Measurements from ENCODE around the gene LCE2A.
"Not testable (repeated sequence)": the region's sequence is repeated elsewhere in the genome, so short reads cannot be mapped to it uniquely, and the experiment has no call there.

Gene LCE2A, protein sequence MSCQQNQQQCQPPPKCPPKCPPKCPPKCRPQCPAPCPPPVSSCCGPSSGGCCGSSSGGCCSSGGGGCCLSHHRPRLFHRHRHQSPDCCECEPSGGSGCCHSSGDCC

DNA sequence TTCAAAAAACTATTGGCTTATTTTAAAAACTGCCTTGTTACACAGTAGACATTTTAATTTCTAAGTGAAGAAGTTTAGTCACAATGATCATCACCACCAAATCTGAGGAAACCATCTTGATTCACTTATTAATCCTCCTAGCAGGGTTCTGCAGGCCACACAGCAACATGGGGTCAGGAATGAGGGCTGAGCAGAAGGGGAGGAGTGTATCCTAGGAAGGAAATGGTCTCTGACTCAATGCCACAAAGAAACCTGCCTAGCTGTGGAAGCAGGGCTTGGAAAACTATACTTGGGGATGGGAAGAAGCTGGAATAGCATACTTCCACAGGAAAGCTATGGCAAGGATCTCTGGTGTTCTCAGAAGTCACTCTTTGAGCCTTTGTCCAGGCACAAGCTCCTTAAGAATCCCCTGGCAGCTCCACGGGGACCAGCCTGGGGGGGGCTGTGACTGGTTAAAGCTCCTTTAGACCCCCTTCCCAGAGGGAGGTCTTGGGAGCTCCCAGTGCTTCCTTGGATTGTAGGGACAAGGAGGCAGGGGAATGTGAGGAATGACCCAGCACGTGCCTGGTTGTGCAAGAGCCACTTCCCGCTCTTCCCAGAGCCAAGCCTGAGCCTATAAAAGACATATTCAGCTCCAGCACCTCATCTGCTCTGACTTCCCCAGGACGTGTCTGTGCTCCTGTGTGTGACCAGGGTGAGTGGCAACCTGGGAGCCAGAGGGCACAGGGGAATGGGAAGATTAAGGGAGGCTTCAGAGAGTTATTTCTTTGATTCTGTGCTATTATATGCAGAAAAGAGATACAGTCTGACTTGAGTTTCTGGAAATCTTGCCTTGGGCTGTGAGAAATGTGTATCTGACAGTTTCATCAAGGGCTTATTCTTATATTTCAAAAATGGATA is at the start of gene LCE2A:
TSS of gene LCE2A (plus strand) at position 645 of the 900 bp plus-strand sequence. CDS start 557 bp downstream, outside the sequence.
- Mint-ChIP-seq H3K36me3 (no peaks in the 10 kb centered on the region), H3K4me3 (no peak within 1 kb of the TSS), H3K9me3 (peaks cover 1% of the 10 kb centered on the region), H3K27ac (no peak within 1 kb of the TSS), H3K4me1 (no peaks in the 10 kb centered on the region), H3K27me3 (no peaks in the 10 kb centered on the region)
- ATAC-seq = peak; percentile 20

DNA sequence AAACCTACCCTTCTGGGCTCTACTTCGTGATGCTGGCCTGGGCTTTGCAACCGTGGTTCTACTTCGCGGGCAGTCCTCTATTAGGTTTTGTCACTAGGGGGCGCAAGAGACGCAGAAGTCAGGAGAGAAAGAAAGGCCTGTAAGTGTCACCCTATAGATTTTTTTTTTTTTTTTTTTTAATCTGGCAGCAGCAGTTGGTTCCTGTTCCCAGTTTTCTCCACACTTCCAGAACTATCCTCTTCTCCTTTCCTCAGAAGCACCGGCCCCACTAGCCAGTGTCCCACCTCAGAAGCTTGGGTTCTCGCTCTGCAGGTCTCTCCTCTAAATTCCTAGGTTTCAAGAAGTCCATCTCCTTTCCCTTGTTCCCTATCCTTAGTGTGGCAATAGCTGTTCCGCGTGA is 44.0 kb upstream of the LCE2A start:
- H3K4me1 Mint-ChIP-seq = peaks cover 5% of the 10 kb centered on the region
- no peak overlapping the region for H3K4me3 Mint-ChIP-seq
- no peak for ATAC-seq
- no peak overlapping the region for H3K27ac Mint-ChIP-seq
- no peaks in the 10 kb centered on the region for H3K36me3 Mint-ChIP-seq
- no peaks in the 10 kb centered on the region for H3K9me3 Mint-ChIP-seq
- H3K27me3 Mint-ChIP-seq = peaks cover 39% of the 10 kb centered on the region

DNA sequence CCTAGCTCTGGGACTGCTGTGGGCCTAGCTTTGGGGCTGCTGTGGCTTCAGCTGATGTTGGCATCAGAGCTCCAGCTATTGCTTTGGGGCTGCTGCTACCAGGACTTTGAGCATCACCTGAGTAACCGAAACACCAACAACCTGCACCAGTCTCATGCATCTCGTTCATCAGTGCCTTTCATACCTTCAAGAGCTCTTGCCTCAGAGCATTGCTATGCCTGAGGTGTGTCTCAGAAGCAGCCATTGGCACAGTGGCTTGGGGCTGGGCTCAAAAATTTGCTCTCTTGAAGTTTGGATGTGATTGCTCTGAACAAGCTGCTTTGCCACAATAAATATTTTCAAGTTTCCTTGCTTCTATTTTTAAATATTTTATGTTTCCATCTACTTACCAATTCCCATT is 41.7 kb upstream of the LCE2A start:
- H3K9me3 Mint-ChIP-seq = no peaks in the 10 kb centered on the region

DNA sequence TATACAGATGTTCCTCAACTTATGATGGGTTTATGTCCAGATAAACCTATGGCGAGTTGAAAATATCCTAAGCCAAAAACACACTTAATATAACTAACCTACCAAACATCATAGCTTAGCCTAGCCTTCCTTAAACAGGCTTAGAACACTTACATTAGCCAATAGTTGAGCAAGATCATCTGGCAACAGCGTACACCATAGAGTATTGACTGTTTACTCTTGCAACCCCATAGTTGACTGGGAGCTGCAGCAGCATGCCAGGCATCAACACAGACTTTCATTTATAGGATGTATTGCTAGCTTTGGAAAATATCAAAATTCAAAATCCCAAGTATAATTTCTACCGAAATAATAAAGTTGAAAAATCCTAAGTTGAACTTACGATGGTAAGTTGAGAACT is 40.5 kb upstream of the LCE2A start:
- H3K4me1 Mint-ChIP-seq = peaks cover 5% of the 10 kb centered on the region
- peaks cover 15% of the 10 kb centered on the region for H3K27me3 Mint-ChIP-seq
- no peaks in the 10 kb centered on the region for H3K9me3 Mint-ChIP-seq
- H3K27ac Mint-ChIP-seq = no peak overlapping the region
- no peak for ATAC-seq
- H3K4me3 Mint-ChIP-seq = no peak overlapping the region
- H3K36me3 Mint-ChIP-seq = no peaks in the 10 kb centered on the region

More for the DNA sequence above, 41.7 kb upstream of the LCE2A start:
- no peaks in the 10 kb centered on the region for H3K36me3 Mint-ChIP-seq
- no peak for ATAC-seq
- no peak overlapping the region for H3K27ac Mint-ChIP-seq
- H3K4me3 Mint-ChIP-seq = no peak overlapping the region
- H3K4me1 Mint-ChIP-seq = peaks cover 5% of the 10 kb centered on the region
- H3K27me3 Mint-ChIP-seq = peaks cover 20% of the 10 kb centered on the region

DNA sequence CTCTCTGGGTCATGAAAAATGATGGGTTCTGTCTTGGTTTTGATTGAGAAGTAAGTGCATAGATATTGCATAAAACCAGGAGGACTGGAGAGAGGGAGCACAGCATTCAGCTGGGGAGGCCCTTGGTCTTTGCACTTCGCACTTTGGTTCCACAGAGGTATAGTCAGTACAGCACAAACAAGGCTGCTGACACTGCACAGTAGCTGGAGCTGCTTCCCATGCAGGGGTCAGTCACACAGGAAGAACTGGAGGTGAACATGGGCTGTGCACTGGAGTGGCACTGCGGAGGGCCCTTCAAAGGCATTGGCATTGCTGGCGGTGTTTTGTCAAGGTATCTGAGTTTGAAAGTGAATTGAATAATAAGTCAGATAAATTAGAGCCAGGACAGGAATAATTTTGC is 39.5 kb upstream of the LCE2A start:
- Mint-ChIP-seq H3K9me3 (no peaks in the 10 kb centered on the region), H3K27me3 (peaks cover 19% of the 10 kb centered on the region), H3K27ac (no peak overlapping the region), H3K36me3 (no peaks in the 10 kb centered on the region), H3K4me1 (peaks cover 4% of the 10 kb centered on the region), H3K4me3 (no peak overlapping the region)
- no peak for ATAC-seq

DNA sequence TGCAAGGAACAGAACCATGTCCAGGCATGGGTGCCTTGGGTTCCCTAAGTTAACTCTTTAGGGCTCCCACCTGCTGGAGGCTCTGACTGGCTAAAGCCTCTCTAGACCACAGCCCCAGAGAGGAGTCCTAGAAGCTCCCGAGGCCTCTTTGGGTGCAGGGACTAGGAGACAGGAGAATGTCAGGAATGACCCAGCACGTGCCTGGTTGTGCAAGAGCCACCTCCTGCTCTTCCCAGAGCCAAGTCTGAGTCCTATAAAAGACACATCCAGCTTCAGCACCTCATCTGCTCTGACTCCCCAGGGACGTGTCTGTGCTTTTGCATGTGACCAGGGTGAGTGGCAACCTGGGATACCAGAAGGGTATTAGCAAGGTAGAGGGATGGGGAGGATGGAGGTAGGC is 35.0 kb upstream of the LCE2A start, which contains the start of gene LCE2D:
TSS of gene LCE2D (plus strand) at position 283 of the 400 bp plus-strand sequence. CDS start 726 bp downstream, outside the sequence.
- Mint-ChIP-seq H3K4me3 (no peak within 1 kb of the TSS), H3K27ac (no peak within 1 kb of the TSS), H3K9me3 (no peaks in the 10 kb centered on the region), H3K4me1 (no peaks in the 10 kb centered on the region), H3K36me3 (no peaks in the 10 kb centered on the region), H3K27me3 (peaks cover 27% of the 10 kb centered on the region)
- no peak for ATAC-seq

DNA sequence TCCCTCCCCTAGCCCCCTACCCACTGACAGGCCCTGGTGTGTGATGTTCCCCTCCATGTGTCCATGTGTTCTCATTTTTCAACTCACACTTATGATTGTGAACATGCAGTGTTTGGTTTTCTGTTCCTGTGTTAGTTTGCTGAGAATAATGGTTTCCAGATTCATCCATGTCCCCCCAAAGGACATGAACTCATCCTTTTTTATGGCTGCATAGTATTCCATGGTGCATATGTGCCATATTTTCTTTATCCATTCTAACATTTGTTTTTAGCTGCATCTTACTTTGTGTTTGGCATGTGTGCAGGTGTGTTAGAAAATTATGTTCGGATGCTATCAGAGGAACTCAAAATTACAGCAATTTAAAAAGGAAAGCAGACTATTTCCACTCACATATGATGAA is 32.0 kb upstream of the LCE2A start:
- not testable (repeated sequence) for H3K4me1 Mint-ChIP-seq

DNA sequence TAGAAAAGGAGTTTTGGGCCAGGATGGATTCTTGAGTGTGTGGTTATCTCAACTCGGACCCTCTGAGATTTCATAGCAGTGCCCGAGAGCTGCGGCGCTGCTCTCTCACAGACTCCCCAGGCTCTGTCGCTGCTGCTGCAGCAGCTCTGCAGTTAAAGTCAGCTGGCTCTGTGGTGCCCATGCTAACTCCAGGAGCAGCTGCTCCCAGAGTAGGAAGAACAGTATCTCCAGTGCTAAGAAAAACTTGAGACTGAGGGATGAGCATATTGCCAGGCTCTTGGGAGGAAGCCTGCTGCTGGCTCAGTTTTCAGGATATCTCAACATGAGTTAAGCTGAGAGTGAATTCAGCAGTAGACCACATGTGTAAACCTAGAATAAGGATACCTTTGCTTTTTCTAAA is 30.5 kb upstream of the LCE2A start:
- Mint-ChIP-seq H3K4me1 (no peaks in the 10 kb centered on the region), H3K27ac (no peak overlapping the region), H3K36me3 (no peaks in the 10 kb centered on the region), H3K9me3 (no peaks in the 10 kb centered on the region), H3K4me3 (no peak overlapping the region), H3K27me3 (peaks cover 45% of the 10 kb centered on the region)
- no peak for ATAC-seq

More for the DNA sequence above, 32.0 kb upstream of the LCE2A start:
- H3K36me3 Mint-ChIP-seq, H3K27ac Mint-ChIP-seq, H3K9me3 Mint-ChIP-seq, H3K4me3 Mint-ChIP-seq, ATAC-seq: not testable (repeated sequence)
- H3K27me3 Mint-ChIP-seq = peaks cover 48% of the 10 kb centered on the region

DNA sequence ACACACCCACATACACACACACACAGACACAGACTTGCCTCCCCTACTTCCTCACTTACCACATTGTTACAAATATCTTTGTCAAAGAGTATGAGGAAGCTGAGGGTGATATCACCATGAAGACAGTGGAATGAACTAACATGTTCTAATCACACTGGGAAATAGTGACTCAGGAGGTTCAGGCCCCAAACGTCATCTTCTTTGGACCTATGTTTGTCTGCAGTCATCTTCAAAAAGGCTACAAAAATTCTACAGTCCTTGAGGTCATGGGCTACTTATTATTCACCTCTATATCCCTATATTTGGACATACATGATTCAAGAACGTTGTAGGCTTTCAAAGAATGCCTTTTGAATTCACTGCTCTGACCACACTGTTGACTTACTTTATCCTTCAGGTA is 25.1 kb upstream of the LCE2A start:
- no peak for ATAC-seq
- no peak overlapping the region for H3K4me3 Mint-ChIP-seq
- no peaks in the 10 kb centered on the region for H3K4me1 Mint-ChIP-seq
- H3K36me3 Mint-ChIP-seq = no peaks in the 10 kb centered on the region
- H3K27me3 Mint-ChIP-seq = peaks cover 51% of the 10 kb centered on the region
- H3K9me3 Mint-ChIP-seq = no peaks in the 10 kb centered on the region
- no peak overlapping the region for H3K27ac Mint-ChIP-seq

DNA sequence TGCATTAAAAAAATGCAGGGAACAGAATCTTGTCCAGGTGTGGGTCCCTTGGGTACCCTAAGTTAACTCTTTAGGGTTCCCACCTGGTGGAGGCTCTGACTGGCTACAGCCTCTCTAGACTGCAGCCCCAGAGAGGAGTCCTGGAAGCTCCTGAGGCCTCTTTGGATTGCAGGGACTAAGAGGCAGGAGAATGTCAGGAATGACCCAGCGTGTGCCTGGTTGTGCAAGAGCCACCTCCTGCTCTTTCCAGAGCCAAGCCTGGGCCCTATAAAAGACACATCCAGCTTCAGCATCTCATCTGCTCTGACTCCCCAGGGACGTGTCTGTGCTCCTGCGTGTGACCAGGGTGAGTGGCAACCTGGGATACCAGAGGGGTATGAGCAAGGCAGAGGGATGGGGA is 23.2 kb upstream of the LCE2A start, which contains the start of gene LCE2C:
TSS of gene LCE2C (plus strand) at position 297 of the 400 bp plus-strand sequence. CDS start 737 bp downstream, outside the sequence.
- H3K27ac Mint-ChIP-seq, H3K4me3 Mint-ChIP-seq, H3K9me3 Mint-ChIP-seq, H3K36me3 Mint-ChIP-seq, H3K4me1 Mint-ChIP-seq, ATAC-seq: not testable (repeated sequence)
- H3K27me3 Mint-ChIP-seq = peaks cover 56% of the 10 kb centered on the region

DNA sequence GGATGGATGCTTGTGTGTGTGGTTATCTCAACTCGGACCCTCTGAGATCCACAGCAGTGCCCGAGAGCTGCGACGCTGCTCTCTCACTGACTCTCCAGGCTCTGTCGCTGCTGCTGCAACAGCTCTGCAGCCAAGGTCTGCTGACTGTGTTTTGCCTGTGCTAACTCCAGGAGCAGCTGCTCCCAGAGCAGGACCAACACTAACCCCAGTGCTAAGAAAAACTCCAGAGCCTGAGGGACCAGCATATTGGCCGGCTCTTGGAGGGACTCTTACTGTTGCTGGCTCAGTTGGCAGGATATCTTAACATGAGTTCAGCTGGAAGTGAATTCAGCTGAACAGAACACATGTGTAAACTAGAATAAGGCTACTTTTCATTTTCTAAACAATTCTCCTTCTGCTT is 18.7 kb upstream of the LCE2A start:
- Mint-ChIP-seq H3K9me3 (no peaks in the 10 kb centered on the region), H3K4me3 (no peak overlapping the region), H3K27me3 (peaks cover 59% of the 10 kb centered on the region), H3K36me3 (no peaks in the 10 kb centered on the region), H3K27ac (no peak overlapping the region), H3K4me1 (no peaks in the 10 kb centered on the region)
- ATAC-seq = no peak

DNA sequence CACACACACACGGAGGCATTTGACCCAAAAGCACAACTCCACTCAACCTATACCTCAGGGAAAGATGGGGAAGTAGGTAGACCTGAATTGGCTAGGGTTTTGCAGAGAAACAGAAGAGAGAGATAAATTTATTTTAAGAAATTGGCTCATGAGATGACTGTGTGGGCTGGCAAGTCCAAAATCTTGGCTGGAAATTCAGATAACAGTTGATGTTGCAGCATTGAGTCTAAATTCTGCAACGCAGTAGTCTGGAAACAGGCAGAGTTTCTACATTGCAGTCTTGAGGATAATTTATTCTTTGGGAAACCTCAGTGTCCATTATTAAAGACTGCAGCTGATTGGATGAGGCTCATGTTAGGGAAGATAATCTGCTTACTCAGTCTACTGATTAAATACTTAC is 16.5 kb upstream of the LCE2A start:
- no peak for ATAC-seq
- Mint-ChIP-seq H3K27me3 (peaks cover 52% of the 10 kb centered on the region), H3K36me3 (no peaks in the 10 kb centered on the region), H3K4me1 (no peaks in the 10 kb centered on the region), H3K9me3 (no peaks in the 10 kb centered on the region), H3K4me3 (no peak overlapping the region), H3K27ac (no peak overlapping the region)

DNA sequence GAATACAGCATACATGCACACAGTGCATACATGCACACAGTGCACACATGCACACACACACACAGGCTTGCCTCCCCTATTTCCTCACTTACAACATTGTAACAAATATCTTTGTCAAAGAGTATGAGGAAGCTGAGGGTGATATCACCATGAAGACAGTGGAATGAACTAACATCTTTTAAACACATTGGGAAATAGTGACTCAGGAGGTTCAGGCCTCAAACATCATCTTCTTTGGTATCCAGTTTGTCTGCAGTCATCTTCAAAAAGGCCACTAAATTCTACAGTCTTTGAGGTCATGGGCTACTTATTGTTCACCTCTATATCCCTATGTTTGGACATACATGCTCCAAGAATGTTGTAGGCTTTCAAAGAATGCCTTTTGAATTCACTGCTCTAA is 14.3 kb upstream of the LCE2A start:
- H3K27me3 Mint-ChIP-seq = peaks cover 54% of the 10 kb centered on the region
- H3K36me3 Mint-ChIP-seq = no peaks in the 10 kb centered on the region
- no peak for ATAC-seq
- no peaks in the 10 kb centered on the region for H3K4me1 Mint-ChIP-seq
- no peak overlapping the region for H3K27ac Mint-ChIP-seq
- no peaks in the 10 kb centered on the region for H3K9me3 Mint-ChIP-seq
- H3K4me3 Mint-ChIP-seq = no peak overlapping the region

DNA sequence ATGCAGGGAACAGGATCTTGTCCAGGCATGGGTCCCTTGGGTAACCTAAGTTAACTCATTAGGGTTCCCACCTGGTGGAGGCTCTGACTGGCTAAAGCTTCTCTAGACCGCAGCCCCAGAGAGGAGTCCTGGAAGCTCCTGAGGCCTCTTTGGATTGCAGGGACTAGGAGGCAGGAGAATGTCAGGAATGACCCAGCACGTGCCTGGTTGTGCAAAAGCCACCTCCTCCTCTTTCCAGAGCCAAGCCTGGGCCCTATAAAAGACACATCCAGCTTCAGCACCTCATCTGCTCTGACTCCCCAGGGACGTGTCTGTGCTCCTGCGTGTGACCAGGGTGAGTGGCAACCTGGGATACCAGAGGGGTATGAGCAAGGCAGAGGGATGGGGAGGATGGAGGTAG is 12.3 kb upstream of the LCE2A start, which contains the start of gene LCE2B:
TSS of gene LCE2B (plus strand) at position 301 of the 400 bp plus-strand sequence. CDS start 721 bp downstream, outside the sequence.
- ATAC-seq, H3K9me3 Mint-ChIP-seq, H3K36me3 Mint-ChIP-seq, H3K4me1 Mint-ChIP-seq, H3K27ac Mint-ChIP-seq, H3K4me3 Mint-ChIP-seq: not testable (repeated sequence)
- peaks cover 51% of the 10 kb centered on the region for H3K27me3 Mint-ChIP-seq

DNA sequence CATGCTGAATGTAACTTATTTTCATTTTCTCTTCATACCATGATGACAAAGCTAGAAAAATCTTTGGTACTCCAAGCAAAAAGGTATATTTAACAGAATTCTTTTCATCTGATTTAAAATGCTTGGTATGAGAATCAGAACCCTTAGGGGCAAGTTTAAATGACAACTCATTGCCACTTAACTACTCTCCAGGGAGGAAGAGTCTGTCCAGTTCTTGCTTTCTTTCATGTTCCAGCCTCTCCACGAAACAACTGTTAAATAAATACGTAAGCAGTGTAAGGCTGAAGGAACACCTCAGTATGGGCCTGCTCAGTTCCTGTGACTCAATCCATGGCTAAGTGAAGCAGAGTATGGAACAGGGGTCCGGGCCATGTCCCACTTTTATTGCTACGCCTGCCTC is 1.6 kb downstream of the LCE2A start:
- no peaks in the 10 kb centered on the region for H3K27me3 Mint-ChIP-seq
- no peaks in the 10 kb centered on the region for H3K9me3 Mint-ChIP-seq
- no peak overlapping the region for H3K4me3 Mint-ChIP-seq
- H3K4me1 Mint-ChIP-seq = no peaks in the 10 kb centered on the region
- no peak for ATAC-seq
- H3K36me3 Mint-ChIP-seq = no peaks in the 10 kb centered on the region
- no peak overlapping the region for H3K27ac Mint-ChIP-seq

DNA sequence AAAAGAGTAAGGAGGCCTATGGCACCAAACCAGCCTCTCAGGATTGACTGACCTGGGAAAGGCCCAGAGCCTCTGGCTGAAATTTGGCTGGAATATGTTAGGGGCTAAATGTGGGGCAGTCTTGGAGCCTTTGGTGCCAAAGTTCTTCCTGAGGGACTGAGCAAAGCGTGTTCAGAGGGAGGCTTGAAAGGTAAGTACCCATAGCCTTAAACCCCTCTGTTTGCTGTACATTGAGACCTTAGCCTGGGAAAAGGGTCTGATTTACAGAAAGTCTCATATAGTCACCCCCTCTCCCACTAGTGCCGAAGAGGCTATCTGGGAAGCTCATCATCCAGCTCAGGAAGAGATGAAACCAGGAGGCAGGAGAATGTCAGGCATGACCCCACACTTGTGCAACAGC is 9.7 kb downstream of the LCE2A start, which contains the start of gene LCE4A:
TSS of gene LCE4A (plus strand) at position 301 of the 400 bp plus-strand sequence. CDS start 916 bp downstream, outside the sequence.
- Mint-ChIP-seq H3K27me3 (peaks cover 9% of the 10 kb centered on the region), H3K4me3 (no peak within 1 kb of the TSS), H3K9me3 (peaks cover 3% of the 10 kb centered on the region), H3K4me1 (no peaks in the 10 kb centered on the region), H3K36me3 (no peaks in the 10 kb centered on the region), H3K27ac (no peak within 1 kb of the TSS)
- ATAC-seq = no peak
